Stomach smooth muscle (tissue), 2 donors: Measurements from ENCODE around the gene IPO9.
A peak's percentile ranks its signal among the peaks of the same experiment; 100 is the strongest.
"Not testable (repeated sequence)": the region's sequence is repeated elsewhere in the genome, so short reads cannot be mapped to it uniquely, and the experiment has no call there.

Experiments used
- H3K27ac ChIP-seq: one replicate; pipeline ENCODE4 v1.7.0; 2013; ENCODE audit warnings: mild to moderate bottlenecking, low read length, inconsistent platforms
- H3K27me3 ChIP-seq, 2 donors: one replicate each; pipeline ENCODE4 v1.7.0; 2013; ENCODE audit warnings: low read length in 2 of 2; ENCODE audit not compliant: insufficient read depth in 2 of 2, control insufficient read depth in 1 of 2
- H3K36me3 ChIP-seq, 2 donors: one replicate each; pipeline ENCODE4 v1.7.0; 2013; ENCODE audit warnings: low read length in 2 of 2; ENCODE audit not compliant: control insufficient read depth in 2 of 2, insufficient read depth in 2 of 2
- H3K4me1 ChIP-seq: one replicate; pipeline ENCODE4 v1.7.0; 2013; ENCODE audit warnings: low read length; ENCODE audit not compliant: control insufficient read depth, insufficient read depth
- H3K4me3 ChIP-seq, 2 donors: one replicate each; pipeline ENCODE4 v1.7.0; 2013; ENCODE audit warnings: low read length in 2 of 2
- H3K9ac ChIP-seq, 2 donors: one replicate each; pipeline ENCODE4 v1.7.0; 2013; ENCODE audit warnings: low read length in 2 of 2, mild to moderate bottlenecking in 1 of 2
- H3K9me3 ChIP-seq, 2 donors: one replicate each; pipeline ENCODE4 v1.7.0; 2013; ENCODE audit warnings: low read length in 2 of 2; ENCODE audit not compliant: control insufficient read depth in 2 of 2
- donor health status: healthy.
- donor health status: Pancreatic carcinoma.

Gene IPO9

GRCh38 chr1:201849372-201850052 lies 20.6 kb downstream of the IPO9 start:
- H3K9me3 ChIP-seq, result no peaks in the 10 kb centered on the region
- H3K4me3 ChIP-seq, result no peak overlapping the region
- H3K9ac ChIP-seq, result no peak overlapping the region
- no peaks in the 10 kb centered on the region for H3K4me1 ChIP-seq
- H3K27ac ChIP-seq, result no peak overlapping the region
- H3K36me3 ChIP-seq, result peaks cover 26 to 32% of the 10 kb centered on the region in 2 donors
- no peaks in the 10 kb centered on the region for H3K27me3 ChIP-seq

- H3K4me3 ChIP-seq, result no peak overlapping the region
- peaks cover 31 to 36% of the 10 kb centered on the region in 2 donors for H3K36me3 ChIP-seq
- H3K27ac ChIP-seq, result no peak overlapping the region
- H3K4me1 ChIP-seq, result no peaks in the 10 kb centered on the region
- H3K9me3 ChIP-seq, result no peaks in the 10 kb centered on the region
- H3K9ac ChIP-seq, result no peak overlapping the region
- H3K27me3 ChIP-seq, result no peaks in the 10 kb centered on the region
Measured at GRCh38 chr1:201850053-201850397, 21.1 kb downstream of the IPO9 start.

GRCh38 chr1:201851949-201852348 lies 23.0 kb downstream of the IPO9 start:
- no peak overlapping the region for H3K4me3 ChIP-seq
- H3K4me1 ChIP-seq, result no peaks in the 10 kb centered on the region
- H3K27ac ChIP-seq, result no peak overlapping the region
- peaks cover 41 to 50% of the 10 kb centered on the region in 2 donors for H3K36me3 ChIP-seq
- no peaks in the 10 kb centered on the region for H3K9me3 ChIP-seq
- H3K9ac ChIP-seq, result no peak overlapping the region
- no peaks in the 10 kb centered on the region for H3K27me3 ChIP-seq

GRCh38 chr1:201856722-201857121 lies 27.8 kb downstream of the IPO9 start:
- H3K9ac ChIP-seq, H3K4me1 ChIP-seq, H3K9me3 ChIP-seq, H3K27ac ChIP-seq, H3K4me3 ChIP-seq, H3K27me3 ChIP-seq: not testable (repeated sequence)
- H3K36me3 ChIP-seq, result peaks cover 54 to 58% of the 10 kb centered on the region in 2 donors

- Histone ChIP-seq H3K27me3 (no peaks in the 10 kb centered on the region), H3K27ac (no peak overlapping the region), H3K4me1 (no peaks in the 10 kb centered on the region), H3K4me3 (no peak overlapping the region), H3K9me3 (no peaks in the 10 kb centered on the region), H3K9ac (no peak overlapping the region), H3K36me3 (peaks cover 38 to 47% of the 10 kb centered on the region in 2 donors)
Measured at GRCh38 chr1:201859424-201859823, 30.5 kb downstream of the IPO9 start.

GRCh38 chr1:201861448-201861847 lies 32.5 kb downstream of the IPO9 start:
- H3K9ac ChIP-seq, result no peak overlapping the region
- H3K4me3 ChIP-seq, result no peak overlapping the region
- no peaks in the 10 kb centered on the region for H3K9me3 ChIP-seq
- no peak overlapping the region for H3K27ac ChIP-seq
- no peaks in the 10 kb centered on the region for H3K4me1 ChIP-seq
- peaks cover 26 to 31% of the 10 kb centered on the region in 2 donors for H3K36me3 ChIP-seq
- H3K27me3 ChIP-seq, result no peaks in the 10 kb centered on the region

GRCh38 chr1:201870397-201870796 lies 41.4 kb downstream of the IPO9 start:
- Histone ChIP-seq H3K4me1 (no peaks in the 10 kb centered on the region), H3K36me3 (peaks cover 44 to 59% of the 10 kb centered on the region in 2 donors), H3K9me3 (no peaks in the 10 kb centered on the region)

GRCh38 chr1:201874672-201875071 lies 45.7 kb downstream of the IPO9 start:
- Histone ChIP-seq H3K27ac (no peak overlapping the region), H3K4me3 (no peak overlapping the region), H3K9me3 (no peaks in the 10 kb centered on the region), H3K9ac (no peak overlapping the region), H3K27me3 (no peaks in the 10 kb centered on the region), H3K4me1 (peaks cover 6% of the 10 kb centered on the region), H3K36me3 (peaks cover 36 to 43% of the 10 kb centered on the region in 2 donors)

More at GRCh38 chr1:201870397-201870796, 41.4 kb downstream of the IPO9 start:
- Histone ChIP-seq H3K27me3 (no peaks in the 10 kb centered on the region), H3K9ac (no peak overlapping the region), H3K27ac (no peak overlapping the region), H3K4me3 (no peak overlapping the region)

GRCh38 chr1:201876148-201876818 lies 47.3 kb downstream of the IPO9 start:
- Histone ChIP-seq H3K27me3 (no peaks in the 10 kb centered on the region), H3K36me3 (peaks cover 25 to 32% of the 10 kb centered on the region in 2 donors), H3K27ac (no peak overlapping the region), H3K9ac (no peak overlapping the region), H3K4me3 (no peak overlapping the region), H3K4me1 (peaks cover 6% of the 10 kb centered on the region), H3K9me3 (no peaks in the 10 kb centered on the region)

GRCh38 chr1:201877877-201878401 lies 49.0 kb downstream of the IPO9 start:
- Histone ChIP-seq H3K4me1 (peaks cover 6% of the 10 kb centered on the region), H3K36me3 (peaks cover 15 to 17% of the 10 kb centered on the region in 2 donors), H3K9ac (peak overlapping the region in 1 of 2 donors; percentile 21), H3K4me3 (no peak overlapping the region), H3K27me3 (no peaks in the 10 kb centered on the region), H3K9me3 (no peaks in the 10 kb centered on the region), H3K27ac (peak overlapping the region; percentile 18)
